SH-SY5Y (cell line): ENCODE measurements around the gene FBXO10.

Source experiments
- GATA2 ChIP-seq: IDR thresholded peaks from 2 replicates; pipeline ENCODE4 v1.6.1; 2011; ENCODE audit warnings: mild to moderate bottlenecking, low read depth, low read length
- GATA3 ChIP-seq: IDR thresholded peaks from 2 replicates; pipeline ENCODE4 v1.6.1; 2011; ENCODE audit warnings: low read depth, mild to moderate bottlenecking, low read length, moderate library complexity

DNA sequence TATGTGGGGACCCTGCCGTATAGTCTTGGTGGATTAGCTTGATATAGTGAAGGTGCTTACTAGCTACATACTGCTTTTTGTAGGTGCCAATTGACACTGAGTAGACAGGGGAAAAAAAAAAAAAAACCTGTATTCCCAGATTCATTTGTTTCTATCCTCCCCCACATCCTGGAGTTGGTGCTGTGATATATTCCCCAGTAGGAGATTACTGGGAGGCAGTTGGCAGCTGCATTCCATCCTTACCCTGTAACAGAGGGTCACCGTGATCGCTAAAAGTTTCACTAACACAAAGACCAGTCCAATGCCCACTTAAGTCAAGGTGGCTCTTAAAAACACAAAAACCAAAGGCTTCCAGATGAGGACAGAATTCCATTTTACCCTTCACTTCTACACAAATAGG lies 43.6 kb upstream of the FBXO10 start:
- TF ChIP-seq GATA3 (no peak), GATA2 (no peak)
